ENCODE results near the gene HBS1L. TPM values are rescaled to one million over a fixed set of nuclear protein-coding genes. Genes with fewer than 3 reads are reported as not detected.

HBS1L gene
- polyA plus RNA-seq, 4 donors, result 23.0 to 39.2 (median 30.7) TPM

- 80 to 95% (median 91%) methylated on average over 2 of the region's 2 CpGs for WGBS, 3 donors
- H3K36me3 ChIP-seq (ENCODE audit: control insufficient read depth in 3 of 3, insufficient read depth in 2 of 3, low read depth in 1 of 3, low read length in 3 of 3), result peaks cover 0 to 10% (median 0%) of the 10 kb centered on the region in 3 donors
- no peak overlapping the region for H3K4me3 ChIP-seq (ENCODE audit: low read depth in 1 of 3, low read length in 3 of 3)
- no peaks in the 10 kb centered on the region for H3K27me3 ChIP-seq (ENCODE audit: control insufficient read depth in 3 of 3, insufficient read depth in 3 of 3, low read length in 3 of 3)
- no peaks in the 10 kb centered on the region for H3K9me3 ChIP-seq (ENCODE audit: control insufficient read depth in 2 of 2, insufficient read depth in 1 of 2, low read depth in 1 of 2, low read length in 1 of 2)
- DNase-seq (no peak), FAIRE-seq (no peak)
- H3K4me1 ChIP-seq (ENCODE audit: control insufficient read depth in 3 of 3, insufficient read depth in 2 of 3, low read depth in 1 of 3, low read length in 2 of 3), result no peaks in the 10 kb centered on the region
- no peak overlapping the region for H3K27ac ChIP-seq (ENCODE audit: low read depth in 1 of 3, low read length in 2 of 3)
These were observed 28.8 kb downstream of the HBS1L start for GRCh38 chr6:135025775-135026174.

DNA sequence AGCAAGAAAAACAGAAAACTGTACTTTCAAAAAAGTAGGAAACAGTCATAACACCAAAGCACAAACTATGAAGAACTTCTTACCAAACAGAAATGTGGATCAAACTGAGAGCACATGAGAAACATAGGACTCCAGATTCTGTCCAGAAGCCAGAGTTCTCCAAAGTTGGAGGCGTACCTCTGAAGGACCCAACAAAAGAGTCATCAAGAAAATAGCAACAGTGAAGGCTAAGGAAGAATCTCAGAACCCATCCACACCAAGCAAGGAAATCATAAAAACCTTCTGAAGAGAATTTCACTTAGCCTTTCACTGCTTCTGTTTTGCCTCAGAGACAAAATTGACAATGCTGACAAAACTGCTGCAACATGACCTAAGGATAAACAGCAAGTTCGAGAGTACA, 29.4 kb downstream of the HBS1L start:
- no peak for DNase-seq
- H3K4me3 ChIP-seq (ENCODE audit: low read depth in 1 of 3, low read length in 3 of 3), result no peak overlapping the region
- H3K27ac ChIP-seq (ENCODE audit: low read depth in 1 of 3, low read length in 2 of 3), result no peak overlapping the region
- H3K27me3 ChIP-seq (ENCODE audit: control insufficient read depth in 3 of 3, insufficient read depth in 3 of 3, low read length in 3 of 3), result no peaks in the 10 kb centered on the region
- H3K36me3 ChIP-seq (ENCODE audit: control insufficient read depth in 3 of 3, insufficient read depth in 2 of 3, low read depth in 1 of 3, low read length in 3 of 3), result peaks cover 0 to 10% (median 0%) of the 10 kb centered on the region in 3 donors
- 90 to 94% (median 91%) methylated on average over 2 of the region's 2 CpGs for WGBS, 3 donors
- no peaks in the 10 kb centered on the region for H3K9me3 ChIP-seq (ENCODE audit: control insufficient read depth in 2 of 2, insufficient read depth in 1 of 2, low read depth in 1 of 2, low read length in 1 of 2)
- no peak for FAIRE-seq
- H3K4me1 ChIP-seq (ENCODE audit: control insufficient read depth in 3 of 3, insufficient read depth in 2 of 3, low read depth in 1 of 3, low read length in 2 of 3), result no peaks in the 10 kb centered on the region

DNA sequence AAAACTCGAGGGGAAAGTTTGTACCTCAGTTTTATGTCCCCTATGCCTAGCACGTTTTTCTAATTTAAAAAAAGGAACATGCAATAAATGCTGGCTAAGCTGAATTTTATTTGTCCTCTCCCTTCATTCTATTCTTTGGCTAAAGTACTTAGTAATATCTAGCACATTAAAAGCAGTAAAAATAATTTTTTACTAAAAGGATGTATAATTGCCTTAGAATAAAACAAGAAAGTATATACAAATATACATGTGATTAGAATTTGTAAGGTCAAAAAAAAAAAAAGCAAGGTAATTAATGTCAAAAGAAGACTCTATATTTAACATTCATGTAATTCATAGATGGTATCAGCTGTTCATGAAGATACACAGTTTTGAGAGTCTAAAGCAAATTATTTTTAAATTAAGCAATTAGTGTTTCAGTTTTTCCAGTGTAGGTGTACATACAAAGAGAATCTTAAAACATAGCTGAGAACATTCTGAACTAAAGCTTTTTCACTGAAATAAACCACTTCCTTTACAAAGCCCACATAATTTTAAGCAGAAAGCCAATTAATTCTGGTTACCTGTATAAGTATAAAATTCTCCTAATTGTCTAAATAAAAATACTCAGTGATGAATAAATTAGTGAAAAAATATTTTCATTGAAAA, 32.4 kb downstream of the HBS1L start:
- FAIRE-seq (peak; percentile 55), DNase-seq (peak in 1 of 2 donors; percentile 29)
- WGBS, 3 donors, result 67 to 83% (median 69%) methylated on average over 2 of the region's 2 CpGs
- Histone ChIP-seq H3K36me3 (ENCODE audit: control insufficient read depth in 3 of 3, insufficient read depth in 2 of 3, low read depth in 1 of 3, low read length in 3 of 3) (peaks cover 0 to 6% (median 0%) of the 10 kb centered on the region in 3 donors), H3K4me1 (ENCODE audit: control insufficient read depth in 3 of 3, insufficient read depth in 2 of 3, low read depth in 1 of 3, low read length in 2 of 3) (no peaks in the 10 kb centered on the region), H3K27me3 (ENCODE audit: control insufficient read depth in 3 of 3, insufficient read depth in 3 of 3, low read length in 3 of 3) (no peaks in the 10 kb centered on the region), H3K27ac (ENCODE audit: low read depth in 1 of 3, low read length in 2 of 3) (no peak overlapping the region), H3K4me3 (ENCODE audit: low read depth in 1 of 3, low read length in 3 of 3) (no peak overlapping the region), H3K9me3 (ENCODE audit: control insufficient read depth in 2 of 2, insufficient read depth in 1 of 2, low read depth in 1 of 2, low read length in 1 of 2) (no peaks in the 10 kb centered on the region)

- H3K36me3 ChIP-seq (ENCODE audit: control insufficient read depth in 3 of 3, insufficient read depth in 2 of 3, low read depth in 1 of 3, low read length in 3 of 3), result peaks cover 0 to 4% (median 0%) of the 10 kb centered on the region in 3 donors
- DNase-seq (no peak), FAIRE-seq (no peak)
- H3K4me3 ChIP-seq (ENCODE audit: low read depth in 1 of 3, low read length in 3 of 3), result no peak overlapping the region
- WGBS, 3 donors, result 62 to 76% (median 69%) methylated on average over 4 of the region's 4 CpGs
- H3K4me1 ChIP-seq (ENCODE audit: control insufficient read depth in 3 of 3, insufficient read depth in 2 of 3, low read depth in 1 of 3, low read length in 2 of 3), result no peaks in the 10 kb centered on the region
- no peak overlapping the region for H3K27ac ChIP-seq (ENCODE audit: low read depth in 1 of 3, low read length in 2 of 3)
- H3K9me3 ChIP-seq (ENCODE audit: control insufficient read depth in 2 of 2, insufficient read depth in 1 of 2, low read depth in 1 of 2, low read length in 1 of 2), result no peaks in the 10 kb centered on the region
- no peaks in the 10 kb centered on the region for H3K27me3 ChIP-seq (ENCODE audit: control insufficient read depth in 3 of 3, insufficient read depth in 3 of 3, low read length in 3 of 3)
These were observed 33.1 kb downstream of the HBS1L start for GRCh38 chr6:135021310-135022049.

DNA sequence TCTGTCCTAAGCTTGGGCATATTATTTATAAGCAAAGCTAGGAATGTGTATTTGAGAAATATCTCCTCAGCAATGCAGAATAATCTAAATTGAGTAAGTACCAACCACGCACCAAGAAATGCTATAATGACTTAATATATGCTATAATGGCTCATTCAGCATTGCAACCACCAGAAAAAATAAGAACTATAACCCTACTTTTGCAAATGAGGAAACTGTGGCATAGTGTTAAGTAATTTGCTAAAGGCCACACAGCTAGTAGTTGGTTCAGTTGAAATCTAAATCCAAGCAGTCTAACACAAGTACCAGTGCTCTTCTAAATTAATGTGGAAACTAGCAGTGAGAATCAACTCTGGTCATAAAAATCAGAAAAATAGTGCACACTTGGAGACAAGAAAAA, 35.7 kb downstream of the HBS1L start:
- Histone ChIP-seq H3K4me3 (ENCODE audit: low read depth in 1 of 3, low read length in 3 of 3) (no peak overlapping the region), H3K27me3 (ENCODE audit: control insufficient read depth in 3 of 3, insufficient read depth in 3 of 3, low read length in 3 of 3) (no peaks in the 10 kb centered on the region), H3K9me3 (ENCODE audit: control insufficient read depth in 2 of 2, insufficient read depth in 1 of 2, low read depth in 1 of 2, low read length in 1 of 2) (no peaks in the 10 kb centered on the region), H3K4me1 (ENCODE audit: control insufficient read depth in 3 of 3, insufficient read depth in 2 of 3, low read depth in 1 of 3, low read length in 2 of 3) (no peaks in the 10 kb centered on the region), H3K36me3 (ENCODE audit: control insufficient read depth in 3 of 3, insufficient read depth in 2 of 3, low read depth in 1 of 3, low read length in 3 of 3) (peaks cover 0 to 4% (median 0%) of the 10 kb centered on the region in 3 donors), H3K27ac (ENCODE audit: low read depth in 1 of 3, low read length in 2 of 3) (no peak overlapping the region)
- no peak for FAIRE-seq
- DNase-seq, result no peak
- 87 to 100% (median 96%) methylated on average over 1 of the region's 1 CpG for WGBS, 3 donors

GRCh38 chr6:135018052-135018451, 36.6 kb downstream of the HBS1L start:
- peaks cover 0 to 1% (median 0%) of the 10 kb centered on the region in 3 donors for H3K36me3 ChIP-seq (ENCODE audit: control insufficient read depth in 3 of 3, insufficient read depth in 2 of 3, low read depth in 1 of 3, low read length in 3 of 3)
- no peak overlapping the region for H3K4me3 ChIP-seq (ENCODE audit: low read depth in 1 of 3, low read length in 3 of 3)
- WGBS, 3 donors, result 73 to 87% (median 81%) methylated on average over 2 of the region's 2 CpGs
- DNase-seq (no peak), FAIRE-seq (no peak)
- no peaks in the 10 kb centered on the region for H3K4me1 ChIP-seq (ENCODE audit: control insufficient read depth in 3 of 3, insufficient read depth in 2 of 3, low read depth in 1 of 3, low read length in 2 of 3)
- no peak overlapping the region for H3K27ac ChIP-seq (ENCODE audit: low read depth in 1 of 3, low read length in 2 of 3)
- H3K27me3 ChIP-seq (ENCODE audit: control insufficient read depth in 3 of 3, insufficient read depth in 3 of 3, low read length in 3 of 3), result no peaks in the 10 kb centered on the region
- no peaks in the 10 kb centered on the region for H3K9me3 ChIP-seq (ENCODE audit: control insufficient read depth in 2 of 2, insufficient read depth in 1 of 2, low read depth in 1 of 2, low read length in 1 of 2)

GRCh38 chr6:135014353-135014832, 40.2 kb downstream of the HBS1L start:
- FAIRE-seq, result no peak
- no peak overlapping the region for H3K4me3 ChIP-seq (ENCODE audit: low read depth in 1 of 3, low read length in 3 of 3)
- peaks cover 0 to 5% (median 0%) of the 10 kb centered on the region in 3 donors for H3K36me3 ChIP-seq (ENCODE audit: control insufficient read depth in 3 of 3, insufficient read depth in 2 of 3, low read depth in 1 of 3, low read length in 3 of 3)
- peaks cover 0 to under 1% (median 0%) of the 10 kb centered on the region in 3 donors for H3K4me1 ChIP-seq (ENCODE audit: control insufficient read depth in 3 of 3, insufficient read depth in 2 of 3, low read depth in 1 of 3, low read length in 2 of 3)
- H3K27ac ChIP-seq (ENCODE audit: low read depth in 1 of 3, low read length in 2 of 3), result peak overlapping the region in 1 of 3 donors; percentile 45
- H3K27me3 ChIP-seq (ENCODE audit: control insufficient read depth in 3 of 3, insufficient read depth in 3 of 3, low read length in 3 of 3), result no peaks in the 10 kb centered on the region
- peak in 1 of 2 donors; percentile 39 for DNase-seq
- 70 to 76% (median 72%) methylated on average over 4 of the region's 4 CpGs for WGBS, 3 donors
- H3K9me3 ChIP-seq (ENCODE audit: control insufficient read depth in 2 of 2, insufficient read depth in 1 of 2, low read depth in 1 of 2, low read length in 1 of 2), result no peaks in the 10 kb centered on the region

DNA sequence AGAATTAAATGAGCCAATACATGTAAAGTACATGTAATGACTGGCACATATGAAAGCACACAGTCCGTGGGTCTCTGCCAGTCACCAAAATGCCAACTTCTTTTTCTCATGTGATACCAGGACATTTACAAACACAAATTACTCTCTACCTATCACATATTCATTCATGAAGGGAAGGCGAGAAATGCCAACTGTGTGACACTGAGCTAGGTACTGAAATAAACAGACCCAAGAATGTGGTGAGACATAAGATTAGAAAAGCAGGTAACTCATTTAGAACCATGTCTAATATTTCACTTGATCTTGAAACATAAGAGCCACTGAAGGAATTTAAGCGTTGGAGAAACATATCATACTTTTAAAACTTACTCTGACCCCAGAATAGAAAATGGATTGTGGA, 41.4 kb downstream of the HBS1L start:
- no peak overlapping the region for H3K4me3 ChIP-seq (ENCODE audit: low read depth in 1 of 3, low read length in 3 of 3)
- no peak for FAIRE-seq
- H3K4me1 ChIP-seq (ENCODE audit: control insufficient read depth in 3 of 3, insufficient read depth in 2 of 3, low read depth in 1 of 3, low read length in 2 of 3), result peaks cover 0 to 10% (median 1%) of the 10 kb centered on the region in 3 donors
- peaks cover 0 to 5% (median 0%) of the 10 kb centered on the region in 3 donors for H3K36me3 ChIP-seq (ENCODE audit: control insufficient read depth in 3 of 3, insufficient read depth in 2 of 3, low read depth in 1 of 3, low read length in 3 of 3)
- DNase-seq, result no peak
- no peaks in the 10 kb centered on the region for H3K9me3 ChIP-seq (ENCODE audit: control insufficient read depth in 2 of 2, insufficient read depth in 1 of 2, low read depth in 1 of 2, low read length in 1 of 2)
- H3K27ac ChIP-seq (ENCODE audit: low read depth in 1 of 3, low read length in 2 of 3), result no peak overlapping the region
- H3K27me3 ChIP-seq (ENCODE audit: control insufficient read depth in 3 of 3, insufficient read depth in 3 of 3, low read length in 3 of 3), result no peaks in the 10 kb centered on the region
- 95 to 97% (median 97%) methylated on average over 3 of the region's 3 CpGs for WGBS, 3 donors
